HG03521 (cell line): ENCODE measurements around the gene FOXO3B.
"Not testable (repeated sequence)": the region's sequence is repeated elsewhere in the genome, so short reads cannot be mapped to it uniquely, and the experiment has no call there.

Experiments
- ATAC-seq: cut with Tn5 transposase; IDR thresholded peaks from one replicate; pipeline ENCODE4 v1.9.1; 2021; ENCODE audit warnings: mild to moderate bottlenecking, moderate library complexity; ENCODE audit not compliant: unreplicated experiment

FOXO3B gene

DNA sequence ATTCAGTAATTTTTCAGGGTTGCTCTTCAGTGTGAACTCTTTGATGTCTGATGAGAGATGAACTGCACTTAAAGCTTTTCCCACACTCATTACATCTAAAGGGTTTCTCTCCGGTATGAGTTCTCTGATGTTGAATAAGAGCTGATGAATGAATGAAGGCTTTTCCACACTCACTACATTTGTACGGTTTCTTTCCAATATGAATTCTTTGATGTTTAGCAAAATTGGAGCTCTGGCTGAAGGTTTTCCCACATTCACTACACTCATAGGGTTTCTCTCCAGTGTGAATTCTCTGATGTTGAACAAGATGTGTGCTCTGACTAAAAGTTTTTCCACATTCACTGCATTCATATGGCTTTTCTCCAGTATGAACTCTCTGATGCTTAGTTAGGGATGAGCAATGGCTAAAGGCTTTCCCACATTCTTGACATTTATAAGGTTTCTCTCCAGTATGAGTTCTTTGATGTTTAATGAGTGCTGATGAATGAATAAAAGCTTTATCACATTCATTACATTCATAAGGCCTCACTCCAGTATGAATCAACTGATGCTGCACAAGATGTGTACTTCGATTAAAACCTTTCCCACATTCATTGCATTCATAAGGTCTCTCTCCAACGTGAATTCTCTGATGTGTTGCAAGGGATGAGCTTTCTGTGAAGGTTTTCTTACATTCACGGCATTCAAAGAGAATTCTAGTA lies 20.0 kb downstream of the FOXO3B start:
- not testable (repeated sequence) for ATAC-seq

DNA sequence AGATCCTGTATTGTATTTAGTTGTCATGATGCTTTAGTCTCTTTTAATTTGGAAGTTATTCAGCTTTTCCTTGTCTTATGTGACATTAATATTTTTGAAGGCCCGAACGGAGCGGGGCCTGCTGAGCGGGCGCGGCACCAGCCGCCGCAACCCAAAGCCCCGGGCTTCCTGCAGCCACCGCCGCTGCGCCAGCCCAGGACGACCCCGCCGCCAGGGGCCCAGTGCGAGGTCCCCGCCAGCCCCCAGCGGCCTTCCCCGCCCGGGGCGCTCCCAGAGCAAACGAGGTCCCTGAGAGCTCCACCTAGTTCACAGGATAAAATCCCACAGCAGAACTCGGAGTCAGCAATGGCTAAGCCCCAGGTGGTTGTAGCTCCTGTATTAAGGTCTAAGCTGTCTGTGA lies 32.0 kb downstream of the FOXO3B start:
- ATAC-seq, result not testable (repeated sequence)

GRCh38 chr17:18644291-18644690 lies 37.8 kb downstream of the FOXO3B start, which contains the start of gene TBC1D28:
TBC1D28 (minus strand) TSS chr17:18644391; CDS start chr17:18641352, 3,039 bp downstream.
- not testable (repeated sequence) for ATAC-seq

- not testable (repeated sequence) for ATAC-seq
These were observed 39.0 kb downstream of the FOXO3B start for GRCh38 chr17:18643124-18643523.

DNA sequence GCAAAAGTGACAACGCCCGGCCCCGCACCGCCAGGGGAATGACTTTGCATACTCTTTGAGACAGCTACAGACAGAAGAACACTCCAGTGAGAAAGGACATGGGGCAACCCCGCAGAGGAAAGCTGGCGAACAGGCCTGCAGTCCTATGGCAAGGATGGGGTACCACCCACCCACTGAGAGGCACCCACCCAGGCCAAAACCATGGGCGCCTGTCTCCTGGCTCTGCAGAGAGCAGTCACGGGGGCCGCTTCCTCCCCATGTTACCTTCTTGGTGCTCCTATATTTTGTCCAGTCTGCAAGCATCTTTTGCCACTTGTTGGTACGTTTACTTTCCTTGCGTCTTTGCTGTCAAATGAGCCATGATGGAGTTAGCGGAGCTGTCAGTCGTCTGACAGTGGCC lies 43.8 kb downstream of the FOXO3B start:
- ATAC-seq, result not testable (repeated sequence)

DNA sequence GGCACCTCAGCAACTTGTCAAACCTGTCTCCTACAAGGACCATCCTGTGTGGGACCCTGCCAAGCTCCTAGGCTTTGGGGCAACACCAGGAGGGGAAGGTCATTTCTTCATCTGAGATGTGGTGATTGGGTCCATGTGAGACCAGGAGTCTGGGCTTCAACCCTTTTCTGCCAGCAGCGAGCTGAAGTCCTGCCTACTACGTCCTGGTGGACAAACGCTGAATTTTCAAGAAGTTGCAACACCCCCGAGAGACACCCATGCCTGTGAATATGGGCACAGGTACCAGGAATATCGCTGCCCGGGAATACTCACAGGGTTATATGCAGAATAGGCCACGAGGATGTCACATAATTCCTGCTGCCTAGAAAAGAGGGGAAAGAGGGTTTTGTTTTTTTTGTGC lies 45.9 kb downstream of the FOXO3B start:
- ATAC-seq, result not testable (repeated sequence)

DNA sequence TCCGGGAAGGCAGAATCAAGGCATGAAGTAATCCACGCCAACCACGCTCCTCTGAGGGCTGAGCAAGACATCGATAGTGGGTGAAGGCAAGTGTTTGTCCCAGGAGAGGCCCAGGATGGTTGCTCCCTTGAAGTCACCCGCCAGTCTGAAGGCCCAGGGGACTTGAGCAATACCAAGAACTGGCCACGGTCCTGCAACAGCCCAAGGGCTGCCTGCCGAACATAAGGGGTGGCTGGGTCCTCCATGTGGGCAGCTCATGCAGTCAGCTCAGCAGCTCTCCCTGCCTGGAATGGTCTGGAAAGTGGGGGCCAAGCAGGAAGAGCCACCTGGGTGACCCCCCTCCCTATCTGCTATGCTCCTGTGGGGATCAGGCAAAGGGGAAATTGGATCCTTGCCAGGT lies 46.3 kb downstream of the FOXO3B start:
- ATAC-seq, result not testable (repeated sequence)

GRCh38 chr17:18634550-18635263 lies 47.4 kb downstream of the FOXO3B start:
- not testable (repeated sequence) for ATAC-seq
